Hippocampal formation (tissue), 2 donors: Measurements from ENCODE around the gene PIF1.
"Not testable (repeated sequence)": the region's sequence is repeated elsewhere in the genome, so short reads cannot be mapped to it uniquely, and the experiment has no call there.

Experiments used
- DNase-seq, 2 donors: peaks; one replicate each; lab custom pipeline; 2025; lab: John Stamatoyannopoulos, UW

The PIF1 gene

DNA sequence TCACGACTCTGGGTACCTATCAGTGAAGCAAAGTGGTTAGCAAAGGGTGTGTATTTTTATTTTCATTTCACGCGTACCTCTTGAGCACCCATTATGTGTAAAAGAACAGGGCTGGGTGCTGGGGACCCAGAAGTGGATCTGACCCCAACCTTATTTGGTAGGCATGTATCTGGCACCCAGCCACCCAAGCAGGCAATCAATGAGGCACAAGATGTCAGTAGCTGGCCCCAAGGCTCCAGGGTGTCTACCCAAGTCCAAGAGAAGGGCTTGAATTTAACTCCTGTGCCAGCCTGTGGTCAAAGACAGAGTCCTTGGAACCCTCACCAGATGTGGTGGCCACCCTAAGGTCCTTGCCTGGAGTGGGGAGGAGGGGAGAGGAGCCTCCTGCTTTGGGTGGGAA lies 22.0 kb upstream of the PIF1 start:
- no peak for DNase-seq

DNA sequence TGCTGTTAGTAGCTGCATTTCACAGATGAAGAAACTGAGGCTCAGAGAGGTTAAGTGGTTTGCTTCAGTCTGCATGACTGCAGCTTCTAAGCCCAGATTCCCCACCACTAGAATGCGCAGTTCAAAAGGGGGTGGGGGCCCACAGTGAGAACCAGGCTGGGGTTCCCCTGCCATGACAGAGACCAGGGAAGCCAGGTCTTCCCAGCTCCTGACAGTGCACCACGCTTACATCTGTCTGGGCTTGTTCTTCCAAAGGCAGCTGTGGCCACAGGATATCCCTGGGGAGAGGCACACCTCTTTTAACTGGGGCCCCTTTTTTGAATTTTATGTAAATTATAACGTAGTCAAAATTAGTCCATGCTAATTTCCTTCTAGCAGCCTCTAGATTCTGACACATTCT lies 21.6 kb upstream of the PIF1 start:
- DNase-seq, result no peak

DNA sequence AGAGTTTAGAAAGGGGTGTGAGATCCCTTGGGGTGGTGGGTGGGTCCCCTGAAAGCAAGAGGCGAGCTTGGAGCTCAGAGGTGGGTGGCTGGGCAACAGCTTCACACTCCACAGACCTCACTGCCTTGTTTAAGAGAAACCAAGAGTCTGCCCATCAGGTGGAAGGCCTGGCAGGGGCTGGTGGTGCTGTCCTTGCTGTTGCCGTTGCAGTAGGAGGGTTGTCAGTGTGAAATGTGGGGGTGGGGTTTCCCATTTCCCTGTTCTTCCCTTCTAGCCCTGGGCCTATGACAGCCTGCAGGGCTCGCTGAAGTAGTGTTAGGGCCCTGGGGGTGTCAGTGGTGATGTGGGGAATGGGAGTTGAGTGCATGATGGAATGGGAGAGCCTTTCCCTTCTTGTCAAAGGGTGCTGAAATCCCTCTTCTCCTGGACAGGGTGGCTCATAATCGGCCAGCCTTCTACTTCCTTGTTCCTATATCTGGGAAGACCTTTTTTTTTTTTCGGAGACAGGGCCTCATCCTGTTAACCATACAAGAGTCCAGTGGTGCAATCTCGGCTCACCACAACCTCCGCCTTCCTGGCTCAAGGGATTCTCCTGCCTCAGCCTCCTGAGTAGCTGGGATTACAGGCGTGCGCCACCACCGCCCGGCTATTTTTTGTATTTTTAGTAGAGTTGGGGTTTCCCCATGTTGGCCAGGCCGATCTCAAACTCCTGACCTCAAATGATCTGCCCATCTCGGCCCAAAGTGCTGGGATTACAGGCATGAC lies 20.6 kb upstream of the PIF1 start:
- no peak for DNase-seq

DNA sequence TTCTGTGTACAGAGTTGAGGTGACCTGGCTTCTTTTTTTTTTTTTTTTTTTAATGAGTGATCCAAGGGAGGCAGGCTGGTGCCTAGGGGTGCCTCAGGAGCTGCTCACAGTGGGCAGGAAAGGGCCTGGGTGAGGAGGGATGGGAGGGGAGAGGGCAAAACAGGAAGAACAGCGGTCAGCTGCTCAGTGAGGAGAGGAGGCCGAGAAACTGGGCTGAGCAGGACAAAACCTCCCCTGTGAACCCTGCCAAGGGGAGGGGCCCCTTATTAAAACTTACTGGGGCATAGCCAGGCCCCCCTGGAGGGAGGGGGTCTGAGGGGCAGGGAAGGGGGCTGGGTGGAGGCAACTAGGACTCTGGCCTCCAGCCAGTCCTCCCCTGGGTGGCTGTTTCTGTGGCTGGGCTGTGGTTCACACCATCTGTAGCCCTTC lies 19.8 kb upstream of the PIF1 start:
- DNase-seq, result peak; percentile 50

DNA sequence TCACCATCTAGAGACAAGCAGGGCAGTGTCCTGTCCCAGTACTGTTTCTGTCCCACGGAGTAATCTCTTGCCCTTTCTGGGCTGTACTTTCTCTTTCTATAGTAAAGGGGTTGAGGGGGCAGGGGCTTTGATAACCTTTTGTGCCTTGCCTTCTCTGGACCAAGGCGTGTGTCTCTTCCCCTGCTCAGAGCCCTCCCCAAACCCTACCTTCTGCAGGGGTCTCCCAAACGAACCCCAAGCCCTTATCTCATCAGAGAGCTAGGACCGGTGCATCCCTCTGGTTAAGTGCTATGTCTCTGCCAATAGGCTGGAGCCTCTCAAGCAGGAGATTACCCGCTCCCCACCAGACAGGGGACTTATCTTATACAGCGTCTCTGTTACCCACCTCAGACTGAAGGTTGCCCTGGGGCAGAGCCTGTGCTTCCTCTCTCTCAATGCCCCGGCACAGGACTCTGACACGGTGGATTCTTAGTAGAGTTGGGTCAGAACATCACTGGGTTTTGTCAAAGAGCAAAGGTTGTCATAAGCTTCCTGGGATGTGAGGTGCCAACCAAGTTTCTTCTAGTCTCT lies 19.2 kb upstream of the PIF1 start:
- DNase-seq, result no peak

DNA sequence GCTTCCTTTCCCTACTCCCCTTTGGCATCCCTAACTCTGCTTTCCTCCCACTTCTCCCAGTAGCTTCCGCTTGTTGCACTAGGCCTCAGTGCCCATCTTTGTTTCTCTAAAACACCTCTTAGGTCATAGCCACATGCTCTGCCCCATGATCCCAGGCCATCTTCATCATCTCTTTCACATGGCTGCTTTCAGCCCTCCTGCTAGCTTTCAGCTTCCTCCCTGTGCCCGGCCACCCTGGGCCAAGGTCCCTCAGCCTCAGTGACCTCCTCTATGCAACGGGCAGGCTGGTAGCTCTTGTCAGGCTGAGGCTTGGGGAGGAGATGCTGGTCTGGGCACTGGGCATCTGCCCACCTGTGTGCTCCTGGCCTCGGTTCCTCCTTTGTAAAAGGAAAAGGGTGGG lies 18.5 kb upstream of the PIF1 start:
- no peak for DNase-seq

DNA sequence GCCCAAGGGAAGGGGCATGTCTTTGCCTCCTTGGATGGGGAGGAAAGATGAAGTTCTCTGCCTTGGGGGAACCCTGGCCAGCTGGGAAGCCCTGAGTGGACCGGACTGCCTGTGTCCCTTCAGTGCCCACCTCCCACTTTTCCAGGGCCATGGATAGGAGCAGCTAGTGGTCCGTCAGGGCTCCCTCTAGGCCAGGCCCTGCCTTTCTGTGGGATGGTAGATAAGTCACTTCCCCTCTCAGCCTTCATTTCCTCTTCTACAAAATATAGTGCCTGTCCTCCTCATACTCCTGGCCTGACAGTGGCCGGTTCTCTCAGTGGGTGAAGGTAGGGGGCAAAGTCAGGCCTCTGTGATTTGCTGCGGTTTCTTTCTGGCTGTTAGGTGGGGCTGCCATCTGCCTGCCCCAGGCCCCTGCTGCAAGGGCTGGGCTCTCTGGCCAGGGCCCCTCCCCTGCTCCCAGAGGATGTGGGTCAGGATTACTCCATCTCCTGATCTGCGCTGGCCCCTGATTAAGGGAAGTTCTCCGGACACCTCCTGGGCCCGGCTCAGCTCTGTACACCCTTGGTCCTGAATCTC lies 17.6 kb upstream of the PIF1 start:
- peak in 1 of 2 donors; percentile 19 for DNase-seq

DNA sequence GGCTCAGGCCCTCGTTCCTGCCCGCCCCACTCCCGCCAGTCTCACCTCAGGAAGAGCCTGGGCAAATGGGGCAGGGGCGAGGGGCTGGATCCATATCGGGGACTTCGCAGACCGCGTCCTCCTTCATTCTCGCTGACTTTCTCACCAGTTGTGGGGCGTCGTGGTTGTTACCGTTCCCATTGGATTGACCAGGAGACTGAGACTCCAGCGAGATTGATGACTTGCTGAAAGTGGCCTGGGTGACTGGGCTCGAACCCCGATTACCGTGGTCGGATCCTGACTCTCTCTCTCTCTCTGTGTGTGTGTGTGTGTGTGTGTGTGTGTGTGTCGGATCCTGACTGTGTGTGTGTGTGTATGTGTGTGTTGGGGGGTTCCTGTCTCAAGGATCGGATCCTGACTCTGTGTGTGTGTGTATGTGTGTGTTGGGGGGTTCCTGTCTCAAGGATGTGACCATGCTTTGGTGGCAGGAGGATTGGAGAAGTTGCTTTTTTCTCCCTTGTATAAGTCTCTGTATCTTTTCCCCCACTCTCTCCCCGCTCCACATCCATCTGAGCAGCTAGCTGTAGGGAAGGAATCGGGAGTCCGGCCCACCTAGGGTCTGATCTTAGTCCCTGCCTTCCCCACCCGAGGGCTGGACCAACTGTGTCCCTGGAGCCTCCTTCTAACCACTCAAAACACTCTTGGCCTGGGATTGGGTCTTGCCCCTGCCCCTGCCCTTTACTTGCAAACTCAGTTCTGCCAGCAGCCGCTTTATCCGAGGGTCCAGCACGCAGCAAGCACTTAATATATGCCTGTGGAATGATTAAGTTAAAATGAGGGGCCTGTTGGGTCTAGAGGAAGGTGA lies 16.9 kb upstream of the PIF1 start:
- no peak for DNase-seq

DNA sequence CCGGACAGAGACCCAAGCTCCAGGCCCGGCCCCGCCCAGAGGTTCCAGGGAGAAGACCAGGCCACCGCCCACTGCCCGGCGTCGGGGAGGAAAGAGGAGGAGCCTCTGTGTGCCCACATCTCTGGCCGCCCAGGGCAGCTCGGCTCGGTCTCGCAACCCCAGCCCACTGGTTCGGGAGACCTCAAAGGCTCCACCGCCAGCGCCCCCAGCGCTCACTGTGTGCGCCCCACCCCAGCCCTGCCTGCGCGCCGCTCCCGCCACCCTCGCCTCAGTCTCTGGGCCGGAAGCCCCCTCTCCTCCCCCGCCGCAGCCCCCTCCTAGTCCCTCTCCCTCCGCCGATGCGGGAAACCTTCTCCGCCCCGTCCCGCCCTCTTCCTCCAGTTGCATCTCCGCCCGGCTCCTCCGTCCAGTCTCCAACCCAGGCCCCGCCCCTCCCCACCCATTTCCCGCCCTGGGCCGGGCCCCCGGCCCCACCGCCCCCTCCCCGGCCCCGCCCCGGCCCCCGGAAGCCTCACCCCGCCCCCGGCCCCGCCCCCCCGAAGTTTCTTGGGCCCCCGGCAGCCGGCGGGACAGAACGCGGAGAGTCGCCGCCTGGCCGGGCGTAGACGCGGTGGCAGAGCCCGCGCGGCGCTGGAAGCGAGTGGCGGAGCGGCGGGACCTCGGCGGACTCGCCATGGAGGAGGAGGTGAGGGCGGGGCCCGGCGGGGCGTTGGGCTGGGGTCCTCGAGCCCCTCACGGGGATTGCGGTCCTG lies 16.1 kb upstream of the PIF1 start, which contains the start of gene PLEKHO2:
PLEKHO2 (plus strand) TSS at position 572 of the 752 bp plus-strand sequence; CDS start at position 674, 102 bp downstream.
- DNase-seq, result peak; percentile 89 to 95

DNA sequence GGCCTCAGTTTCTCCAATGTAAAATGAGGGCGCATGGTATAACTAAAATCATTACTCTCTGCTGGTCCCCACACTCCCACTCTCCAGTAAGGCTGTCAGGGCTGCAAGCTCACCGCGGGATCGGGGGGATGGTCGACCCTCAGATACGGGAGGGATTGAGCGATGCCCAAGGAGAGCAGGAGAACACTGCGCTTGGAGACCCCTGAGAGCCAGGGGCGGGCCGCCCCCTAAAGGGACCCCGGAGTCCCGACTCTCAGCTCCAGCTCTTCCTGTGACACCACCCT lies 15.6 kb upstream of the PIF1 start:
- no peak for DNase-seq

DNA sequence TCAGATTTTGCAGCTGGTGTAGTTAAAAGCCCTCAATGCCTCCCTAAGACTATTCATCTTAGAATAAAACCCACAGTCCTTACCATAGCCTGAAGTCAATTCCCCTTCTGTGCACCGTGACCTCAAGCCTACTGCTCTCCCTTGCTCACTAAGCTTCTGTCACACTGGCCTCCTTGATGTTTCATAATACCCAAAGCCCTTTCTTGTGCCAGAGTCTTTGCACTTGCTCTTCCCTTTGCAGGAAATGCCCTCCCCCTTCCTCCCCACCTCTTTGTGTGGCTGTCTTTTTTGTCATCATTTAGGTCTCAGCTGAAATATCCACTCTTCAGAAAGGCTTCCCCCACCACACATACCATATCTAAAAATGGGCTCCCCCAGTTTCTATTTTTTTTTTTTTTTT lies 12.1 kb upstream of the PIF1 start:
- DNase-seq, result peak; percentile 18 to 28

DNA sequence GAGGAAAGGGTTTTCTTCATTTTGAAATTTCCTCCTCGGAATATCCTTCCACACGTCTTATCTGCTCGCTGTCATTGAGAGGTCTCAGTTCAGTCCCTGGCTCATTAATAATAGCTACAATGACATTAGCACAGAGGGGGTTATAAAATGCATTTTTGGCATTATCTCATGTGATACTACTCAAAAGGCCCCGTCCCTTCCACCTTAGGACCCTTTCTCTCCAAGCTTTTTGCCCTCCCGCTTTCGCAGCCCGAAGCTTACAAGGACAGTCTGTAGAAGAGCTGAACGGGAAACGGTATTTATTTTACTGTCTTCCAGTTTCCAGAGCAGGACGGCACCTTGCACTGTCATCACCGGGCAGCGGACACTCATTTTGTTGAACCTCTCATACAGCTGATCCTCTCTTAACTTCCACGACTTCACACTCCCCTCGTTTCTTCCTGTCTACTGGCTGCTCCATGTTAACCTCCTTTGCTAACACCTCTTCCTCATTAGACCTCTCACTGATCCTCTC lies 10.6 kb upstream of the PIF1 start:
- DNase-seq, result no peak

DNA sequence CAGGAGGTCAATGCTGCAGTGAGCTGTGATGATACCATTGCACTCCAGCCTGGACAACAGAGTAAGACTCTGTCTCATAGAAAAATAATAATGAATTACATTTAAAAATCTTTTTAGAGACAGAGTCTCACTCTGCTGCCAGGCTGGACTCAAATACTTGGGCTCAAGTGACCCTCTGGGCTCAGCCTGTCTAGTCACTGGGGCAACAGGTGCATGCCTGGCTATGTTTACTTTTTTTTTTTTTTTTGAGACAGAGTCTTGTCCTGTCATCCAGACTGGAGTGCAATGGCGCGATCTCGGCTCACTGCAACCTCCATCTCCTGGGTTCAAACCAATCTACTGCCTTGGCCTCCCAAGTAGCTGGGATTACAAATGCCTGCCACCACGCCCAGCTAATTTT lies 8.2 kb upstream of the PIF1 start:
- DNase-seq, result no peak

DNA sequence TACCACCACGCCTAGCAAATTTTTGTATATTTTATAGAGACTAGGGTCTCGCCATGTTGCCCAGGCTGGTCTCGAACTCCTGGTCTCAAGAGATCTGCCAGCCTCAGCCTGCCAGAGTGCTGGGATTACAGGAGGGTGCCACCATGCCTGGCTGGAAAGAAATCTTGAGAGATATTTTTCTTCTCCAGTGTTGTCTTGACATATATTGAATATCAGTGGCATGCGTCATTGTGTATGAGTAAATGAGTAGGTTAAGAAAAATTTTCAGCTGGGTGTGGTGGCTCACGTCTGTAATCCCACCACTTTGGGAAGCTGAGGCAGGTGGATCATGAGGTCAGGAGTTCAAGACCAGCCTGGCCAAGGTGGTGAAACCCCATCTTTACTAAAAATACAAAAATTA lies 3.5 kb upstream of the PIF1 start:
- DNase-seq, result no peak

DNA sequence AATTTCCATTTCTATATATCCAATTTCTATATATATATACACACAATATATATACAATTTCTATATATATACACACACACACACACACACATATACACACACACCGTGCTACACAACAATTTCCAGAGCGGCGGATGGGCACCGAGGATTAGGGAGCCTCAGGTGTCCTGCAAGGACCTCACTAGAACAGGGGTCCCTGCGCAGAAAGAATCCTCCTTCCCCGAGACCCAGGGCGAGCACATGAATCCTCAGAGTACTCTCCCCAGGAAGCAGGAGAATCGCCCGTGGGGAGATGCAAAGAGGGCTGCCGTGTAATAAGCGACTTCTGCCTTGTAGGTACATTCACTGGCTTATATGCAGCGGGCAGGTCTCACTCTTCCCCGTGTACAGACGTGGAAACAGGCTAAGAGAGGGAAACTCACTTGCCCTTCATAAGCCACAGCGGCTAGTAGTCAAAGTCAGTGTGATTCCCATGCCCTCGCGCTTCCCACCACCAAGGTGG lies 467 bp downstream of the PIF1 start:
- DNase-seq, result no peak

DNA sequence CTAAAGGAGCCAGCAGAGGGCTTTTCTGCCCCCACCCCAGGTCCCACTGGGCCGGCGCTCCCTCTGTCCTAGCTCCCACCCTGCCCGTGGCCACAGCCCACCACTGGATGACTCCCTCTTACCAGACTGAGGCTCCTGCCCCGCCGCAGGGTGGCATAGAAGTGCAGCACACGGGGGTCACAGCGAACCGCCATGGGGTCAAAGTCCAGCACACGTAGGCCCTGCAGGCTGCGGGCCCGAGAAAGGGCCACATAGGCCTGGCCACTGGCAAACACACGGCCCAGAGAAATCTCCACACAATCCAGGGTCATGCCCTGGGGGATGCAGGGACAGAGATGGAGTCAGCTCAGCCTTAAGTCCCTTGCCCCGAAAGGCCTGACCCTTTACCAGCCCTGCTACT lies 9.0 kb downstream of the PIF1 start:
- DNase-seq, result no peak

DNA sequence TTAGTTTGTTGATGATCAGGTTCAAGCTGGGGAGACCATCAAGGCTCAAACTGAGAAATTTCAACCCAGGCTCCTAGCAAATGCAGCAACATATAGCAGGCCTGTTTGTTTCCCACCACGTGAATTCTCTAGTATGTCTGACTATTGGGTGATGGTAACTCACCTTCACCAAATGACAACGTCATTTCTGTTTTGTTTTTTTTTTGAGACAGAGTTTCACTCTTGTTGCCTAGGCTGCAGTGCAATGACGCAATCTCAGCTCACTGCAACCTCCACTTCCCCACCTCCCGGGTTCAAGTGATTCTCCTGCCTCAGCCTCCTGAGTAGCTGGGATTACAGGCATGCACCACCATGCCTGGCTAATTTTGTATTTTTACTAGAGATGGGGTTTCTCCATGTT lies 10.5 kb downstream of the PIF1 start:
- not testable (repeated sequence) for DNase-seq

DNA sequence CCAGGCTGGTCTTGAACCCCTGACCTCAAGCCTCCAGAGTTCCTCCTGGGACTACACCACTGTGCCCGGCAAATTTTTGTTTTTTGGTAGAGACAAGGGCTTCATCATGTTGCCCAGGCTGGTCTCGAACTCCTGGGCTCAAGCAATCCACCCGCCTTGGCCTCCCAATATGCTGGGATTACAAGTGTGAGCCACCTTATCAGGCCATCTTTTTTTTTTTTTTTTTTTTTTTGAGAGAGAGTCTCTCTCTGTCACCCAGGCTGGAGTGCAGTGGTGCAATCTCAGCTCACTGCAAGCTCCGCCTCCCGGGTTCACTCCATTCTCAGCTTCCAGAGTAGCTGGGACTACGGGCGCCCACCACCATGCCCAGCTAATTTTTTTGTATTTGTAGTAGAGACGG lies 11.2 kb downstream of the PIF1 start:
- not testable (repeated sequence) for DNase-seq

DNA sequence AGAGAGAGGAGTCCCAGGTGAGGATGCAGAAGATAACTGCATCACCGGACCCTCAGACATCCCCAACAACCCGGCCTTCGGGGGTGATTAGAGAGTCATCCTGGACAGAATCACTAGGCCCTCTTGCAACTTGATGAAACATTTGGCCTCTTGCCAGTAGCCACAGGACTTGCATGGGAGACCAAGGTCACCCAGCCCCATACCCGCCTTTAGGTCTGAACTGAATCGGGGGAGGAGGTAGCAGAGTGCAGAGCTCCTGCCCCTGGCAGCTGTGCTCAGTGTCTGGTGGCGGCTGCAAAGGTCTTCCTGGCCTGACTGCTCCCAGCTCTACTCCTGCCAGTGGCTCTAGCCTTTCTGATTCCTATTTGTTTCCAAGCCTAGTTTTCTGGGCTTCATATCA lies 12.4 kb downstream of the PIF1 start:
- DNase-seq, result no peak

DNA sequence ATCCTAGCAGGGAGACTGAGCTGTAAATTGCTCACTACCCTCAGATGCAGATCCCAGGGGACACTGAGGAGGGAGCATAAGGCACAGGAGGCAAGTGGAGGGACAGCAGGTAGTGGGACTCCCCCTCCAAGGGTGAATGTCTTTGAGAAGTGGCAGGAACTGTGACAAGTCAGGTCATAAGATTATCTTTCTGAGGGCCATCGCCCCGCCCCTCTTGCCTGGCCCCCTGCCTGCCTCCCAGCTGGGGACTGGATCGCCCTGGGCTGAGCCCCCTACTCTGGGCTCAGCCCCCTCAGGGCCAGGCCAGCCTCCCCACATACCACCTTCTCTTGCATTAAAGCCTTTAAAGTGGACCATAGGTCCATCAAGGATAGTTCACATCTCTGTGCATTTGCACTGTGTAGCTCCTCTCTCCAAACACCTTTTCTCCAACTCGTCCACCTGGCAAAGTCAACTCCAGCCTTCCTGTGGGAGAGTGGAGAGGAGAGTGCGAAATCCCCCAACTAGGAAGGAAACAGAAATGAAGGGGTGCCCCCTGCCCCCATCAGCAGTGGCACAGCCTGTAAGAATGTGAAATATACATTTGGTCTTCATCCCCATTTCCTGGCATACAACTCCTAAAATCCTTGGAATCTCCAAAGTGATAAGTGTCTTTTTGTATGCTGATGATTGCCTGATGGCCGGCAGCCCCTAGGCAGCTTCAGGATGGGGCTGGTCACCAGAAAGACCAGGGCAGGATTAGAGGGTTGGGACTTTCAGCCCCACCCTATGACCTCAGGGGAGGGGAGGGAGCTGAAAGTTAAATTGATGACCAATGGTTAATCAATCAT lies 14.7 kb downstream of the PIF1 start:
- no peak for DNase-seq
